Right lobe of liver (tissue), 4 donors: ENCODE measurements around the gene MAP3K12.

Source experiments
- CTCF ChIP-seq, 4 donors: fragments of 200-600 bp in 3 of 4; fragments of 450-650 bp in 1 of 4; IDR thresholded peaks; one replicate each; pipeline versions ENCODE4 v1.5.1 to v1.8.0; 2016 to 2022; ENCODE audit warnings: antibody characterized with exemption in 4 of 4, mild to moderate bottlenecking in 2 of 4
- POLR2A ChIP-seq: fragments of 450-650 bp; IDR thresholded peaks from one replicate; pipeline ENCODE4 v1.6.1; 2017; ENCODE audit warnings: antibody characterized with exemption, mild to moderate bottlenecking
- donor health status: DM: no; HTN: no; CAD: no.
- donor health status: DM: no; HTN: no; CAD: no.
- donor health status: DM: no; HTN: yes; CAD: no.

- TF ChIP-seq POLR2A (peak; percentile 75), CTCF (IDR thresholded peaks at IDR 0.05) (peak in 1 of 4 donors; percentile 4)
Observed at GRCh38 chr12:53500776-53501614, 1.7 kb upstream of the MAP3K12 start, which contains the start of gene TARBP2.
